ENCODE results near the gene LRRC10.

LRRC10 gene

GRCh38 chr12:69641546-69641945 lies 30.8 kb upstream of the LRRC10 start:
- TF ChIP-seq, protein P1, sequence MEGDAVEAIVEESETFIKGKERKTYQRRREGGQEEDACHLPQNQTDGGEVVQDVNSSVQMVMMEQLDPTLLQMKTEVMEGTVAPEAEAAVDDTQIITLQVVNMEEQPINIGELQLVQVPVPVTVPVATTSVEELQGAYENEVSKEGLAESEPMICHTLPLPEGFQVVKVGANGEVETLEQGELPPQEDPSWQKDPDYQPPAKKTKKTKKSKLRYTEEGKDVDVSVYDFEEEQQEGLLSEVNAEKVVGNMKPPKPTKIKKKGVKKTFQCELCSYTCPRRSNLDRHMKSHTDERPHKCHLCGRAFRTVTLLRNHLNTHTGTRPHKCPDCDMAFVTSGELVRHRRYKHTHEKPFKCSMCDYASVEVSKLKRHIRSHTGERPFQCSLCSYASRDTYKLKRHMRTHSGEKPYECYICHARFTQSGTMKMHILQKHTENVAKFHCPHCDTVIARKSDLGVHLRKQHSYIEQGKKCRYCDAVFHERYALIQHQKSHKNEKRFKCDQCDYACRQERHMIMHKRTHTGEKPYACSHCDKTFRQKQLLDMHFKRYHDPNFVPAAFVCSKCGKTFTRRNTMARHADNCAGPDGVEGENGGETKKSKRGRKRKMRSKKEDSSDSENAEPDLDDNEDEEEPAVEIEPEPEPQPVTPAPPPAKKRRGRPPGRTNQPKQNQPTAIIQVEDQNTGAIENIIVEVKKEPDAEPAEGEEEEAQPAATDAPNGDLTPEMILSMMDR (IDR thresholded peaks at IDR 0.05; ENCODE audit: control insufficient read depth, insufficient read depth, low read depth, low read length, missing control alignments): no peak
- no peak for DNase-seq (ENCODE audit: low read depth)
- H3K4me3 ChIP-seq (ENCODE audit: control insufficient read depth, low read depth, low read length): no peak overlapping the region

DNA sequence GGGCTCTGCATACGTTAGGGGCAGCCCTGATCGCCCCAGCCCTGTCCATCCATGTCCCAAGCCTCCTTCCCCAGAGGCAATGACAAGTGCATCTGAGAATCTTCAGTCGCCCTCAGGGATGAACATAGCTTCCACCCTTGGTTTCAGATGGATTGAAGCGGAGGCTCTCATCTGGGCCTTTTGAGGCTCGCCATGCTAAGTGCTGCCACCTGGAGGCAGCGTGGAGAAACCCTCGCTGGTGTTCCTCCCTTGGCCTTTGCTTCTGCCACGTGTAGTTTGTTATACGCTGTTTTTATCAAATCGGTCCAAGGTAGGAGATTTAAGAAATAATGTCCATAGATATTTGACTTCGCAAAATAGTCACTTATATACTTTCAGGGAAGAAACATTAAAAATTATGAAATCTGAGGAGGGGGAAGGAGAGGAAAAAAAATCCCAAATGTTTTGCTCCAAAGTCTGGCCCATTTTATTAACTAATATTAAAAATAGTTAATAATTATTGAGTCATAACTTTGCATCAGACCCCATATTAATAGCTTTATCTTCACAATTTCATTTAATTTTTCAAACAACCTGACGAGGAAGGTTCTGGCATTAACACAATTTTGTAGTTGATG lies 28.8 kb upstream of the LRRC10 start:
- DNase-seq (ENCODE audit: low read depth): no peak
- H3K4me3 ChIP-seq (ENCODE audit: control insufficient read depth, low read depth, low read length): no peak overlapping the region
- TF ChIP-seq, protein P1 (IDR thresholded peaks at IDR 0.05; ENCODE audit: control insufficient read depth, insufficient read depth, low read depth, low read length, missing control alignments): peak; percentile 91

DNA sequence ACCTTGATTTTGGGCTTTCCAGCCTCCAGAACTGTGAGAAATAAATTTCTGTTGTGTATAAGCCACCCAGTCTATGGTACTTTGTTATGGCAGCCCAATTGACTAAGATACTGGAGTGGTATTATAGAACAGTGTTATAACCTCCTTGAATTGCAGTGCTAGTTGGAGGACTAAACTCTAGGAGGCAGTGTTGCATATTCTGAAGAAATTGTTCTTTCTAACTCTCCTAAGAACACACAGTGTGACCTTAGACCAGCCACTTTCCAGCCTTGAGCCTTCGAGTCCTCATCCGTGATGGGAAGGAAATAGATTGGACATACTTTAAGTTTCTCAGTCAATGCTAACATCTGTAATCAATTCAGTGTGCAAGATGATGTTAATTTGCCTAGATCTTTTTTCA lies 22.4 kb upstream of the LRRC10 start:
- TF ChIP-seq, protein P1 (IDR thresholded peaks at IDR 0.05; ENCODE audit: control insufficient read depth, insufficient read depth, low read depth, low read length, missing control alignments): peak; percentile 8
- DNase-seq (ENCODE audit: low read depth): no peak
- H3K4me3 ChIP-seq (ENCODE audit: control insufficient read depth, low read depth, low read length): no peak overlapping the region

DNA sequence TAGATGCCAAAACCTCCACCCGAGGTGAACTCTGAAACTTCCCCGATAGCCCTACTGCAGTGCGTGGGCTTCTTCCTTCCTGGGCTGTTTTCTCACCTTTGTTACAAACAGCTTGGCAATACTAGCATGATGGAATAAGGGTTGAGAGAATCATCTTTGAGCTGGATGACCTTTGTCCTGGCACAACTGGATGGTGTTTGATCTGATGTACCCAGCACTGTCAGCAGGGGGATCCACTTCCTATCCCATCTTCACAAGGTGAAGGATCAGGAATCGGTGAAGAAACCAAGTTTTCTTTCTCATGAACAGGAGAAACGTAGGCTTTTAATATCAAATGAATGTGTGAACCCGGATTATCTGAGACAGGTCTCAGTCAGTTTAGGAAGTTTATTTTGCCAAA lies 19.5 kb upstream of the LRRC10 start:
- TF ChIP-seq, protein P1 (IDR thresholded peaks at IDR 0.05; ENCODE audit: control insufficient read depth, insufficient read depth, low read depth, low read length, missing control alignments): peak; percentile 36
- DNase-seq (ENCODE audit: low read depth): no peak
- no peak overlapping the region for H3K4me3 ChIP-seq (ENCODE audit: control insufficient read depth, low read depth, low read length)

DNA sequence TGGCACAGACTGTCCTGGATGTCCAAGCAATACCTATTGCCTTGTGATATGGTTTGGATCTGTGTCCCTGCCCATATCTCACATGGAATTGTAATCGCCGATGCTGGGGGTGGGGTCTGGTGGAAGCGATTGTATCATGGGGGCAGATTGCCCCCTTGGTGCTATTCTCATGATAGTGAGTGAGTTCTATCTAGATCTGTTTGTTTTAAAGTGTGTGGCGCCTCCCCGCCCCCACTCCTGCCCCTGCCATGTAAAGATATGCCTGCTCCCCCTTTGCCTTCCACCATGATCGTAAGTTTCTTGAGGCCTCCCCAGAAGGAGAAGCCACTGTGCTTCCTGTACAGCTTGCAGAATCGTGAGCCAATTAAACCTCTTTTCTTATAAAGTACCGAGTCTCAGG lies 16.8 kb upstream of the LRRC10 start:
- no peak overlapping the region for H3K4me3 ChIP-seq (ENCODE audit: control insufficient read depth, low read depth, low read length)
- no peak for DNase-seq (ENCODE audit: low read depth)
- TF ChIP-seq, protein P1 (IDR thresholded peaks at IDR 0.05; ENCODE audit: control insufficient read depth, insufficient read depth, low read depth, low read length, missing control alignments): no peak

DNA sequence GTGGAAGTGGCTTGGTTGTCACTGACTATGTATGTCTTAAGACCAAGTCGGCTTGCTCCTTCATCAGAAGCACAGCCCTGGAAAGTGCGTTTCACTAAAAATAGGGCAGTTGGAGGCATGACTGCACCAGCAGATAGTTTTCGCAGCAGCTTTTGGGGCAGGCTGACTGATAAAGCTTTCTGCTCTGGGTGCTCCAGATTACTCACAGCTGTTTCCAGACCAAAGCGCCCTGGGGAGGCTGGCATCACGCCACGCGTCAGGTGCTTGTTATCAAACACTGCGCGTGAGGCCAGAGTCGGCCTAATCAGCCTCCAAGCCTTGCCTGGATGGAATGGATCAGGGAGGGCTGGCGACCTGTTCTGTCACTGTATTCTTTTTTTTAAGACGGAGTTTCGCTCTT lies 13.3 kb upstream of the LRRC10 start:
- TF ChIP-seq, protein P1 (IDR thresholded peaks at IDR 0.05; ENCODE audit: control insufficient read depth, insufficient read depth, low read depth, low read length, missing control alignments): no peak
- no peak for DNase-seq (ENCODE audit: low read depth)
- no peak overlapping the region for H3K4me3 ChIP-seq (ENCODE audit: control insufficient read depth, low read depth, low read length)

GRCh38 chr12:69621551-69621950 lies 10.8 kb upstream of the LRRC10 start:
- DNase-seq (ENCODE audit: low read depth): no peak
- H3K4me3 ChIP-seq (ENCODE audit: control insufficient read depth, low read depth, low read length): no peak overlapping the region
- TF ChIP-seq, protein P1 (IDR thresholded peaks at IDR 0.05; ENCODE audit: control insufficient read depth, insufficient read depth, low read depth, low read length, missing control alignments): no peak
